Astrocyte (in vitro differentiated cells and primary cell): Measurements from ENCODE around the gene NT5C1B.

Experiments
- EZH2 ChIP-seq: IDR thresholded peaks from 2 replicates; pipeline ENCODE4 v1.6.1; 2012; ENCODE audit warnings: mild to moderate bottlenecking, low read length, inconsistent platforms; ENCODE audit not compliant: insufficient read depth
- TF ChIP-seq, protein P1 (sequence below): IDR thresholded peaks from 2 replicates; pipeline ENCODE4 v1.5.1; 2011; ENCODE audit warnings: low read depth, mild to moderate bottlenecking, inconsistent platforms, low read length, moderate library complexity; ENCODE audit not compliant: insufficient read depth

DNA sequence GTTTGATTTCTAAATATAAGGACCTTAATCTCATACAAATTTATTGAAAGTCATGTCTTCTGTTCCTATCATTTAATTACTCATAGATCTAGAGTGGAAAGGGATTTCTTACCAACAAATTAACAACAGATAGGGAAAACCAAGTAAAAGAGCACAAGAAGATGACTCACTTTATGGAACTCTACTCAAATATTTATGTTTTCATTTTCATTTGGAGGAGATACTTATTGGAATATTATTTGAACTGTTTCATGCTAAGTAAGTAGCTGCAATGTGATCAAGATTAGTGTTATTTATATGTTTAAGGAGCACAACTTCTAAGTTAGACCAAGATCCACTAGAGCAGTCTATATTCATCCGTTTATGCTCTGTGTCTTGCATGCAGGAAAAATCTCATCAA lies 1.3 kb downstream of the NT5C1B start:
- TF ChIP-seq, protein P1, sequence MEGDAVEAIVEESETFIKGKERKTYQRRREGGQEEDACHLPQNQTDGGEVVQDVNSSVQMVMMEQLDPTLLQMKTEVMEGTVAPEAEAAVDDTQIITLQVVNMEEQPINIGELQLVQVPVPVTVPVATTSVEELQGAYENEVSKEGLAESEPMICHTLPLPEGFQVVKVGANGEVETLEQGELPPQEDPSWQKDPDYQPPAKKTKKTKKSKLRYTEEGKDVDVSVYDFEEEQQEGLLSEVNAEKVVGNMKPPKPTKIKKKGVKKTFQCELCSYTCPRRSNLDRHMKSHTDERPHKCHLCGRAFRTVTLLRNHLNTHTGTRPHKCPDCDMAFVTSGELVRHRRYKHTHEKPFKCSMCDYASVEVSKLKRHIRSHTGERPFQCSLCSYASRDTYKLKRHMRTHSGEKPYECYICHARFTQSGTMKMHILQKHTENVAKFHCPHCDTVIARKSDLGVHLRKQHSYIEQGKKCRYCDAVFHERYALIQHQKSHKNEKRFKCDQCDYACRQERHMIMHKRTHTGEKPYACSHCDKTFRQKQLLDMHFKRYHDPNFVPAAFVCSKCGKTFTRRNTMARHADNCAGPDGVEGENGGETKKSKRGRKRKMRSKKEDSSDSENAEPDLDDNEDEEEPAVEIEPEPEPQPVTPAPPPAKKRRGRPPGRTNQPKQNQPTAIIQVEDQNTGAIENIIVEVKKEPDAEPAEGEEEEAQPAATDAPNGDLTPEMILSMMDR, result no peak
- no peak for TF ChIP-seq EZH2
